ENCODE data around the gene IQGAP3.

DNA sequence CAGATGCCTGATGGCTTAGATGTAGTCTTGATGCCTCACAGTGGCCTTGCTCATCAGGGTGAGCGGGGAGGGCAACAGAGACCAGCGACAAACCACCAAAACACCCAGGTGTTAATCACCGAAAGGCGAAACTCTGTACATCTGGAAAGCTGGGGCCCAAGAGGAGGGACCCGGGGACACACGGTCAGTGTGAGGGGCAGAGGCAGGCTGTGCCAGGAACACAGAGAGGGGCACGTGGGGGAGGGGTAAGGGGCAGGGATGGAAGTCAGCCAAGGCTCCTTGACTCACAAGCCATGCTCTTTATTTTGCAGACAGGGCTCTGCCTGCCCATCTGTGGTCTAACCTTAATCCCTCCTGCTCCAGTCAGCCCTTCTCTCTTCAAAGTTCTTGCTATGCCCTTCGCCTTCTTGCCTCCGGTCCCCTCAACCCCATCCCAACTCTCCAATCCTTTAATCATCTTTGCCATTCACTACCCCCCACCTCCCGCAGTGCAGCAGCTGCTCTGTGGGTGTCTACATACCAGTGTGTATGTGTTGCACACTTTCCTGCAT is 76.1 kb downstream of the IQGAP3 start:
- TF ChIP-seq SMC3 (IDR thresholded peaks at IDR 0.05), result no peak
- TF ChIP-seq, protein P1, sequence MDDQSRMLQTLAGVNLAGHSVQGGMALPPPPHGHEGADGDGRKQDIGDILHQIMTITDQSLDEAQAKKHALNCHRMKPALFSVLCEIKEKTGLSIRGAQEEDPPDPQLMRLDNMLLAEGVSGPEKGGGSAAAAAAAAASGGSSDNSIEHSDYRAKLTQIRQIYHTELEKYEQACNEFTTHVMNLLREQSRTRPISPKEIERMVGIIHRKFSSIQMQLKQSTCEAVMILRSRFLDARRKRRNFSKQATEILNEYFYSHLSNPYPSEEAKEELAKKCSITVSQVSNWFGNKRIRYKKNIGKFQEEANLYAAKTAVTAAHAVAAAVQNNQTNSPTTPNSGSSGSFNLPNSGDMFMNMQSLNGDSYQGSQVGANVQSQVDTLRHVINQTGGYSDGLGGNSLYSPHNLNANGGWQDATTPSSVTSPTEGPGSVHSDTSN (IDR thresholded peaks at IDR 0.05), result no peak
- no peak for TF ChIP-seq POLR2A (IDR thresholded peaks at IDR 0.05; ENCODE audit: low read length)
- no peak for TF ChIP-seq BHLHE40 (IDR thresholded peaks at IDR 0.05; ENCODE audit: low read depth, low read length)
- TF ChIP-seq, protein P2, sequence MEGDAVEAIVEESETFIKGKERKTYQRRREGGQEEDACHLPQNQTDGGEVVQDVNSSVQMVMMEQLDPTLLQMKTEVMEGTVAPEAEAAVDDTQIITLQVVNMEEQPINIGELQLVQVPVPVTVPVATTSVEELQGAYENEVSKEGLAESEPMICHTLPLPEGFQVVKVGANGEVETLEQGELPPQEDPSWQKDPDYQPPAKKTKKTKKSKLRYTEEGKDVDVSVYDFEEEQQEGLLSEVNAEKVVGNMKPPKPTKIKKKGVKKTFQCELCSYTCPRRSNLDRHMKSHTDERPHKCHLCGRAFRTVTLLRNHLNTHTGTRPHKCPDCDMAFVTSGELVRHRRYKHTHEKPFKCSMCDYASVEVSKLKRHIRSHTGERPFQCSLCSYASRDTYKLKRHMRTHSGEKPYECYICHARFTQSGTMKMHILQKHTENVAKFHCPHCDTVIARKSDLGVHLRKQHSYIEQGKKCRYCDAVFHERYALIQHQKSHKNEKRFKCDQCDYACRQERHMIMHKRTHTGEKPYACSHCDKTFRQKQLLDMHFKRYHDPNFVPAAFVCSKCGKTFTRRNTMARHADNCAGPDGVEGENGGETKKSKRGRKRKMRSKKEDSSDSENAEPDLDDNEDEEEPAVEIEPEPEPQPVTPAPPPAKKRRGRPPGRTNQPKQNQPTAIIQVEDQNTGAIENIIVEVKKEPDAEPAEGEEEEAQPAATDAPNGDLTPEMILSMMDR (IDR thresholded peaks at IDR 0.05), result no peak
- TF ChIP-seq, protein P3, sequence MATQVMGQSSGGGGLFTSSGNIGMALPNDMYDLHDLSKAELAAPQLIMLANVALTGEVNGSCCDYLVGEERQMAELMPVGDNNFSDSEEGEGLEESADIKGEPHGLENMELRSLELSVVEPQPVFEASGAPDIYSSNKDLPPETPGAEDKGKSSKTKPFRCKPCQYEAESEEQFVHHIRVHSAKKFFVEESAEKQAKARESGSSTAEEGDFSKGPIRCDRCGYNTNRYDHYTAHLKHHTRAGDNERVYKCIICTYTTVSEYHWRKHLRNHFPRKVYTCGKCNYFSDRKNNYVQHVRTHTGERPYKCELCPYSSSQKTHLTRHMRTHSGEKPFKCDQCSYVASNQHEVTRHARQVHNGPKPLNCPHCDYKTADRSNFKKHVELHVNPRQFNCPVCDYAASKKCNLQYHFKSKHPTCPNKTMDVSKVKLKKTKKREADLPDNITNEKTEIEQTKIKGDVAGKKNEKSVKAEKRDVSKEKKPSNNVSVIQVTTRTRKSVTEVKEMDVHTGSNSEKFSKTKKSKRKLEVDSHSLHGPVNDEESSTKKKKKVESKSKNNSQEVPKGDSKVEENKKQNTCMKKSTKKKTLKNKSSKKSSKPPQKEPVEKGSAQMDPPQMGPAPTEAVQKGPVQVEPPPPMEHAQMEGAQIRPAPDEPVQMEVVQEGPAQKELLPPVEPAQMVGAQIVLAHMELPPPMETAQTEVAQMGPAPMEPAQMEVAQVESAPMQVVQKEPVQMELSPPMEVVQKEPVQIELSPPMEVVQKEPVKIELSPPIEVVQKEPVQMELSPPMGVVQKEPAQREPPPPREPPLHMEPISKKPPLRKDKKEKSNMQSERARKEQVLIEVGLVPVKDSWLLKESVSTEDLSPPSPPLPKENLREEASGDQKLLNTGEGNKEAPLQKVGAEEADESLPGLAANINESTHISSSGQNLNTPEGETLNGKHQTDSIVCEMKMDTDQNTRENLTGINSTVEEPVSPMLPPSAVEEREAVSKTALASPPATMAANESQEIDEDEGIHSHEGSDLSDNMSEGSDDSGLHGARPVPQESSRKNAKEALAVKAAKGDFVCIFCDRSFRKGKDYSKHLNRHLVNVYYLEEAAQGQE (IDR thresholded peaks at IDR 0.05), result no peak
- no peak for TF ChIP-seq CEBPB (IDR thresholded peaks at IDR 0.05)
- no peak for TF ChIP-seq EHMT2 (IDR thresholded peaks at IDR 0.05; ENCODE audit: low read depth)
- no peak for TF ChIP-seq KDM1A (IDR thresholded peaks at IDR 0.05; ENCODE audit: low read depth)
- TF ChIP-seq CHD2 (IDR thresholded peaks at IDR 0.05; ENCODE audit: low read length, partially characterized antibody), result no peak
- no peak for TF ChIP-seq MAX (IDR thresholded peaks at IDR 0.05)
- TF ChIP-seq ZFP36 (IDR thresholded peaks at IDR 0.05; ENCODE audit: borderline replicate concordance, partially characterized antibody), result no peak
